Fibroblast of mammary gland (primary cell): Measurements from ENCODE around the gene PLCG1.

Experiments
- DNase-seq: peaks from one replicate; pipeline ENCODE4 v3.0.0-alpha.2; 2010; ENCODE audit warnings: low read depth
- H3K4me3 ChIP-seq: 2 replicates; pipeline ENCODE4 v1.5.1; 2011; ENCODE audit warnings: low read depth, mild to moderate bottlenecking, low read length, moderate library complexity; ENCODE audit not compliant: control insufficient read depth
- CTCF ChIP-seq: conservative IDR thresholded peaks from 2 replicates; pipeline ENCODE4 v1.5.1; 2011; ENCODE audit warnings: low read depth, low read length, inconsistent platforms; ENCODE audit not compliant: control insufficient read depth, insufficient read depth

Gene PLCG1

GRCh38 chr20:41180599-41181333 is 43.4 kb downstream of the PLCG1 start:
- no peak overlapping the region for H3K4me3 ChIP-seq
- no peak for DNase-seq
- TF ChIP-seq CTCF, result no peak

DNA sequence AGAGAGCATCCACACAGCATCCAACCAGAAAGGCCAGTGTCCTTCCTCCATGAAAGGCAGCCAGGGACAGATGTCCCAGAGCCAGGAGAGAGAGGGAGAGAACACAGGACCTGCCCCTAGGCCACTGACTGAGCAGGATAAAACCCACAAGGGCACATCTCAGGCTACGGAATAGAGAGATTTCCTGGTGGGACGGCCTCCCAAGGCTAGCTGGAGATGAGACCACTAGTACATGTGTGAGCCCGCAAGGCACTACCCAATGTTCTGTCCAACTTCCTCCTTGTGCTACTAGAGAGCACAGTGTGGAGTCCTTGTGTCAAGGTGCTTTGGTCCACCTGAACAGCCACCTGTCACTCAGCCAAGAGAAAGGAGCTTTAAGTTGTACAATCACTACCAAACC is 44.2 kb downstream of the PLCG1 start:
- DNase-seq, result no peak
- no peak overlapping the region for H3K4me3 ChIP-seq
- no peak for TF ChIP-seq CTCF

DNA sequence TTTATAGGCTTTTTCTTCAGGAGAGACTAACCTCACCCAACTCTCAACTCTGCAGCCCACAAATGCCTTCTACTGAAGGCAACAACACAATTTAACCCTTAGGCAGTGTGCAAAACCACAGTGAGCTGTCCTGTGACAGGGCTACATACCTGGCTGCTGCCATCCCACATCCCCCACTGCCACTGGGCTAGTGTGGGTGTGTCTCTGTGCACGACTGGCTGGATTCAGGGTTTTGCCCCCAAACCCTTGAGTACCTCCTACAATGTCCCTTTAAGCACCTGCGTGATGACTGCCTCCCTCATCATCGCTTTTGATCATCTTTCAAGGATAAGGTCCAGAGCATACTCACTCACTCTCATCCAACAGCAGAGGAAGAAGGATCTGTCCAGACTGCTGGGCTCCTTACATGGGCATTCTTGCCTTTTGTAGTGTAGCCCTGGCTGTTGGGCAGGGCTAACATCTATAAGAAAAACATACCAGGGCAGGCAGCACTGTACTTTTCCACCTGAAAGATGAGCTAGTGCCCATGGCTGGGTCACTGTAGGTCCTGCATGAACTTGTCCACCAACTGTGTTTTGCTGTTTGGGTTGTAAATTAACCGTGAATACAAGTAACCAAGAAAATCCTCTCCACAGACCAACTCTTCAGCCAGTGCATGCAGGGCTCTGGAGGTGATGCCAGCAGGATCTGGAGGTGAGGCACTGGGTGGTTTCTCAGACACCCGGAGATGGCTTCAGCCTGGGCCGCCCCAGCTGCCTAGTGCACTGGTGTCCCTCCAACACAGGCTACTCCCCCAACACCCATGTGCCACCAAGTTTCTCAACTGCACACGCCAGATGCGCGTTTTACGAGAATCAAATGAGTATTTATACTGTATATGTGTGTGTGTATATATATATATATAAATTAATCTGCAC is 45.2 kb downstream of the PLCG1 start:
- H3K4me3 ChIP-seq, result no peak overlapping the region
- no peak for DNase-seq
- TF ChIP-seq CTCF, result no peak

- DNase-seq, result no peak
- no peak overlapping the region for H3K4me3 ChIP-seq
- TF ChIP-seq CTCF, result no peak
These were observed 46.0 kb downstream of the PLCG1 start for GRCh38 chr20:41183391-41183790.

GRCh38 chr20:41183831-41184230 is 46.5 kb downstream of the PLCG1 start:
- no peak overlapping the region for H3K4me3 ChIP-seq
- DNase-seq, result no peak
- TF ChIP-seq CTCF, result no peak

DNA sequence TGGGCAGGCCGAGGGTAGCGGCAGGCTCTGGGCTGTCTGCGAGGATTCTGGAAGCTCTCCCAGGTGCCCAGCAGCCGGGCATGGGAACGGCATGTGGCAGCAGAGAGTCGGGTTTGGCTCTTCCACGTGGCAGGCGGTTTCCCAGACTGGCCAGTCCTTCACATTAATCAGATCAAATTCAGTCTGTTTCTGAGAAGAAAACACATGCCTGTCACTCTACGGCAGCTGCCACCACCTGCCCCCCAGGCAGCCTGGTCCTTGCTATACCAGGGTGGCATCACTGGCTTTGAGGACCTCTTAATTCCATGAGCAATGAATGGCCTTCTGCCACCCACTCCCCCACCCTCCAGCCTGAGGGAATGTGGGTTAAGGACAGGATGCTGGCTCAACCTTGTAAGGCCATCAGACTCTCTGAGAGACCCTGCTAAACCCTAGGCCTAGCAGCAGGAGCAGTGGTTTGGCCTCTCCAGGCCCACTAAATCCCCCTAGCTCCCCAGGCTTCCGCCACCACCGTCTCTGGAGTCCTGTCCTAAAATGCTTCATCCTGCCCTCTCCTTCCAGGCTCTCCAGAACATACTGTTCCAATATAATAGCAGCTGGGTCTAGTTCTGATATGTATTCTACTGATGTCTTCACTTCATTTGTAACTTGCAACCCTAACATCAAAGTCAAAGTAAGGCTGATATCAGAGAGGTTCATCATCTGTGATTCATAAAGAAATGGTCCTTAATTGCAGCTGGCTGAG is 47.8 kb downstream of the PLCG1 start:
- DNase-seq, result no peak
- TF ChIP-seq CTCF, result no peak
- H3K4me3 ChIP-seq, result no peak overlapping the region
